GM12801 (cell line): ENCODE results near the gene PTK7.

Source experiments
- CTCF ChIP-seq: IDR thresholded peaks from one replicate; pipeline ENCODE4 v1.5.1; 2011; ENCODE audit warnings: control low read depth; ENCODE audit not compliant: insufficient read length; ENCODE audit errors: extremely low read depth

Gene PTK7

GRCh38 chr6:43036712-43037111 lies 39.4 kb upstream of the PTK7 start:
- TF ChIP-seq CTCF, result no peak

GRCh38 chr6:43037197-43037596 lies 38.9 kb upstream of the PTK7 start:
- TF ChIP-seq CTCF, result no peak

- no peak for TF ChIP-seq CTCF
These were observed 38.4 kb upstream of the PTK7 start for GRCh38 chr6:43037706-43038105.

- no peak for TF ChIP-seq CTCF
These were observed 37.4 kb upstream of the PTK7 start for GRCh38 chr6:43038727-43039126.

GRCh38 chr6:43040542-43041257 lies 35.4 kb upstream of the PTK7 start:
- no peak for TF ChIP-seq CTCF

- TF ChIP-seq CTCF, result no peak
These were observed 32.8 kb upstream of the PTK7 start for GRCh38 chr6:43043310-43043709.

- no peak for TF ChIP-seq CTCF
These were observed 30.7 kb upstream of the PTK7 start for GRCh38 chr6:43045371-43045930.
